HG02870 (cell line): ENCODE measurements around the gene MMGT1.
"Not testable (repeated sequence)": the region's sequence is repeated elsewhere in the genome, so short reads cannot be mapped to it uniquely, and the experiment has no call there.

Source experiments
- ATAC-seq: cut with Tn5 transposase; IDR thresholded peaks from one replicate; pipeline ENCODE4 v1.9.1; 2021; ENCODE audit warnings: mild to moderate bottlenecking, moderate library complexity; ENCODE audit not compliant: unreplicated experiment

The MMGT1 gene

DNA sequence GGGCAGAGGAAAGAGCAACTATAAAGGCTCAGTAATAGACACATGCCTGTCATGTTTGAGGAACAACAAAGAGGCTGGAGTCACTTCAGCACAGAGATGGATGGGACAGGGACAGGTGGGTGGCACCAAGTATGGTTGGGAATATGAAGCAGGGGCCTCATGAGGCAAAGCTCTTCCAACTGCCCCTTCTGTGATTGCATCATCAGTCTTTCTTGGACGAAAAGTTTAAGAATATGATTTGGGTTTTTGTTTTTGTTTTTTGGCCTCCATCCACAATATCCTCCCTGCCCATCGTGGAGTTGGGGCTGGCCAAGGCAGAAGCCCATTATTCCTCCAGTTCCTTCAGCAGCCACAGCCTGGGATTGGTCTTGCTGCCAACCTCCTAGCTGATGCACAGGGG is 45.9 kb downstream of the MMGT1 start:
- ATAC-seq = no peak

GRCh38 chrX:135923353-135923752 is 50.4 kb downstream of the MMGT1 start:
- ATAC-seq = no peak

- not testable (repeated sequence) for ATAC-seq
Observed at GRCh38 chrX:135920516-135920915, 53.3 kb downstream of the MMGT1 start.

DNA sequence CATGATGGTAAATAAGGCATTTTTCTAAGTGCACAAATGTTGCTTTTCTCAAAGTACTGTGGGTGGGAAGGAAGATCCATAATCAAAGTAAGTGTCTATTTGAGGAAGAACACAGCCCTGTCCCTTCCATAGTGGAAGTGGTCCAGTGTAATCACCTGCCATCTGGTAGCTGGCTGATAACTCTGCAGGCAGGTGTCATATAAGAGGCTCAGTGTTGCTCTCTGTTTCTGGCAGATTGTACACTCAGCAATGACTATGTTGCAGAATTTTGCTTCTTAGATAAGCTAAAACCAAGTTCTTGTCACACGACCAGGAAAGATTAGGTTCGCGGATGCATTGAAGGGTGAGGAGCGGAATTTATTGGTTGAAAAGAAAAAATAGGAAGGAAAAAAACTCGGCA is 59.4 kb downstream of the MMGT1 start:
- no peak for ATAC-seq
